ENCODE results near the gene ATP9A.

ATP9A gene

GRCh38 chr20:51562332-51563173 lies 205.6 kb downstream of the ATP9A start (continued):
- TF ChIP-seq PRDM6 (tag by site-specific recombination; IDR thresholded peaks at IDR 0.05): no peak
- TF ChIP-seq ZNF394 (tag by site-specific recombination; IDR thresholded peaks at IDR 0.05; ENCODE audit: borderline replicate concordance): peak; percentile 37; the same call in 1 of the 2 replicates
- no peak; the same call in 1 of the 2 replicates for TF ChIP-seq ZNF692 (tag by site-specific recombination; IDR thresholded peaks at IDR 0.05)
- no peak for TF ChIP-seq ZNF639 (tag by site-specific recombination; IDR thresholded peaks at IDR 0.05)
- TF ChIP-seq ZNF510 (tag by site-specific recombination; IDR thresholded peaks at IDR 0.05; ENCODE audit: insufficient replicate concordance): no peak
- TF ChIP-seq ZNF629 (tag by site-specific recombination; IDR thresholded peaks at IDR 0.05): peak; percentile 82
- peak; percentile 31 for TF ChIP-seq GLIS1 (tag by site-specific recombination; IDR thresholded peaks at IDR 0.05)
- TF ChIP-seq OSR2 (tag by site-specific recombination; IDR thresholded peaks at IDR 0.05): peak; percentile 43; the same call in 1 of the 2 replicates

- ChIA-PET POLR2A (interaction anchor here (0.9 kb wide), 1 partner anchor 15 kb away, joined by 3 read pairs; no protein-coding TSS in a partner anchor), CTCF (interaction anchor here (0.7 to 2.6 kb wide), 2 partner anchors 33 to 575 kb away, joined by 3 to 9 read pairs; no protein-coding TSS in a partner anchor)
- H3K4me1 ChIP-seq (ENCODE audit: control insufficient read depth, insufficient read depth, low read length): peaks cover 12% of the 10 kb centered on the region
- peak overlapping the region; percentile 47; the same call in 1 of the 2 replicates for H3K27ac ChIP-seq (ENCODE audit: extremely low read depth, low read depth, low read length)
- no peaks in the 10 kb centered on the region for H3K9me3 ChIP-seq (ENCODE audit: control insufficient read depth, insufficient read depth, low read depth, low read length)
- H3K4me3 ChIP-seq (ENCODE audit: low read depth, low read length): peak overlapping the region; percentile 41
- H3K36me3 ChIP-seq (ENCODE audit: control insufficient read depth in 2 of 2, insufficient read depth in 1 of 2, low read length in 2 of 2): no peaks in the 10 kb centered on the region
- no peak for TF ChIP-seq BCL11A (tag by site-specific recombination; IDR thresholded peaks at IDR 0.05; ENCODE audit: low read depth)
- TF ChIP-seq ZNF692 (tag by site-specific recombination; IDR thresholded peaks at IDR 0.05): peak; percentile 28; the same call in 1 of the 2 replicates
- TF ChIP-seq PRDM10 (tag by site-specific recombination; IDR thresholded peaks at IDR 0.05): peak; percentile 80
- no peak for TF ChIP-seq TSHZ1 (tag by site-specific recombination; IDR thresholded peaks at IDR 0.05; ENCODE audit: borderline replicate concordance)
- TF ChIP-seq ZNF341 (tag by site-specific recombination; IDR thresholded peaks at IDR 0.05; ENCODE audit: low read depth): 0 out of 2 replicates have a peak, but pooled peaks have one; percentile 67
- no peak for TF ChIP-seq WT1 (tag by site-specific recombination; IDR thresholded peaks at IDR 0.05)
- TF ChIP-seq YY2 (tag by site-specific recombination; IDR thresholded peaks at IDR 0.05): no peak
- TF ChIP-seq ZNF121 (tag by site-specific recombination; IDR thresholded peaks at IDR 0.05): no peak
- no peak; the same call in 1 of the 2 replicates for TF ChIP-seq ZNF335 (tag by site-specific recombination; conservative IDR thresholded peaks at IDR 0.05)
- TF ChIP-seq ZNF202 (tag by site-specific recombination; IDR thresholded peaks at IDR 0.05; ENCODE audit: borderline replicate concordance): no peak
- TF ChIP-seq ZNF777 (tag by site-specific recombination; IDR thresholded peaks at IDR 0.05; ENCODE audit: borderline replicate concordance): no peak
Observed at GRCh38 chr20:51562027-51562331, 206.2 kb downstream of the ATP9A start.

All from HEK293 (cell line).